Activated CD4-positive, alpha-beta memory T cell treated with anti-CD3 and anti-CD28 coated beads, Interleukin-2, amount 10 ng/mL, durations not matched to agents 7 days and 5 days (primary cell): ENCODE data around the gene ASGR1. TPM values are rescaled to one million over a fixed set of nuclear protein-coding genes. Genes with fewer than 3 reads are reported as not detected.

Source experiments
- total RNA-seq, 2 experiments: library from RNA; stranded (reverse); gene quantifications; one replicate each; pipeline ENCODE4 v1.2.3, GENCODE V29; 2021

ASGR1 gene
- total RNA-seq, 2 experiments from 2014 or later, result 0.60 to 0.73 TPM

Other genes with a start within 250 kb of the ASGR1 start
- gene ALOX12, start 183.3 kb downstream of the ASGR1 start, total RNA-seq, result not detected
- gene RNASEK, start 166.7 kb downstream of the ASGR1 start, total RNA-seq, result 100 to 1,000 TPM; 187 to 194 TPM
- under 1 TPM; 0.80 to 0.88 TPM for gene BCL6B, start 156.3 kb downstream of the ASGR1 start, total RNA-seq
- 10 to 100 TPM; 26.8 to 28.9 TPM for gene SLC16A13, start 143.4 kb downstream of the ASGR1 start, total RNA-seq
- under 1 TPM; 0.35 to 0.73 TPM for gene SLC16A11, start 135.3 kb downstream of the ASGR1 start, total RNA-seq
- gene CLEC10A, start 99.1 kb downstream of the ASGR1 start, total RNA-seq, result not detected
- not detected for gene ASGR2, start 64.5 kb downstream of the ASGR1 start, total RNA-seq
- 1 to 10 TPM; 5.2 to 5.3 TPM for gene DLG4, start 40.5 kb upstream of the ASGR1 start, total RNA-seq
- gene ACADVL, start 40.6 kb upstream of the ASGR1 start, total RNA-seq, result 100 to 1,000 TPM; 364 to 370 TPM
- 10 to 100 TPM; 47.2 to 49.1 TPM for gene DVL2, start 55.1 kb upstream of the ASGR1 start, total RNA-seq
- gene PHF23, start 60.1 kb upstream of the ASGR1 start, total RNA-seq, result 10 to 100 TPM; 45.9 to 53.1 TPM
- gene GABARAP, start 63.1 kb upstream of the ASGR1 start, total RNA-seq, result 100 to 1,000 TPM; 303 to 313 TPM
- gene CTDNEP1, start 72.4 kb upstream of the ASGR1 start, total RNA-seq, result 100 to 1,000 TPM; 170 to 175 TPM
- gene ELP5, start 72.8 kb upstream of the ASGR1 start, total RNA-seq, result 10 to 100 TPM; 40.4 to 42.1 TPM
- under 1 TPM; 0.15 to 0.80 TPM for gene CLDN7, start 83.1 kb upstream of the ASGR1 start, total RNA-seq
- gene SLC2A4, start 102.3 kb upstream of the ASGR1 start, total RNA-seq, result not detected
- 1 to 10 TPM; 1.5 to 1.6 TPM for gene YBX2, start 115.3 kb upstream of the ASGR1 start, total RNA-seq
- 100 to 1,000 TPM; 419 to 420 TPM for gene EIF5A, start 128.3 kb upstream of the ASGR1 start, total RNA-seq
- 10 to 100 TPM; 69.8 to 74.7 TPM for gene GPS2, start 136.0 kb upstream of the ASGR1 start, total RNA-seq
- 10 to 100 TPM; 28.4 to 31.2 TPM for gene NEURL4, start 150.0 kb upstream of the ASGR1 start, total RNA-seq
- gene ACAP1, start 157.2 kb upstream of the ASGR1 start, total RNA-seq, result 100 to 1,000 TPM; 682 to 709 TPM
- 1 to 10 TPM; 5.8 to 5.9 TPM for gene KCTD11, start 172.8 kb upstream of the ASGR1 start, total RNA-seq
- not detected for gene TMEM95, start 175.8 kb upstream of the ASGR1 start, total RNA-seq
- under 1 TPM; 0.25 to 0.86 TPM for gene TNK1, start 201.7 kb upstream of the ASGR1 start, total RNA-seq
- 100 to 1,000 TPM; 149 to 156 TPM for gene PLSCR3, start 215.2 kb upstream of the ASGR1 start, total RNA-seq
- gene TMEM256, start 224.7 kb upstream of the ASGR1 start, total RNA-seq, result 10 to 100 TPM; 73.2 to 77.0 TPM
- gene NLGN2, start 228.5 kb upstream of the ASGR1 start, total RNA-seq, result 1 to 10 TPM; 3.2 to 3.7 TPM
- not detected for gene SPEM1, start 241.0 kb upstream of the ASGR1 start, total RNA-seq
- not detected for gene SPEM2, start 246.2 kb upstream of the ASGR1 start, total RNA-seq
- gene SPEM3, start 249.5 kb upstream of the ASGR1 start, total RNA-seq, result not detected